Smooth muscle cell of the brain vasculature (primary cell): ENCODE results near the gene CCDC187.

ENCODE experiments used
- DNase-seq: peaks from one replicate; pipeline ENCODE4 v3.0.0-alpha.2; 2012; ENCODE audit warnings: low read depth, low spot score

CCDC187 gene

DNA sequence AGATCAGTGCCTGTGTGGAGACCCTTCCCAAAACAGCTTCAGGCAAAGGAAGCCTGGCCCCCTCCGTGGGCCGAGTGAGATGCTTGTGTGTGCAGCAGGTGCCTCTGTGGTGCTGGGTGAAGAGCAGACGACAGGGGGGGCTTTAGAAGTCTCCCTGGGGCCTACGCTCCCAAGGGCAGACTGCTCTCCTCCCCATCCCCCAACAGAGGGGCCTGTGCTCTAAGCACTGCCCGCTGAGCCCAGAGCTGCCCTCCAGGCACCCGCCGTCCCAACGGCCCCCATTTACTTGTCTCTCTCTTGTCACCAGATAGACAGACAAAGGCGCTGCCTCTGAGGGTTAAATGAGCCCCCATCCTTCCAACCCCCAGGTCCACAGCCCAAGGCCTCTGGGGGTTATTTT, 96.3 kb downstream of the CCDC187 start:
- DNase-seq = no peak

DNA sequence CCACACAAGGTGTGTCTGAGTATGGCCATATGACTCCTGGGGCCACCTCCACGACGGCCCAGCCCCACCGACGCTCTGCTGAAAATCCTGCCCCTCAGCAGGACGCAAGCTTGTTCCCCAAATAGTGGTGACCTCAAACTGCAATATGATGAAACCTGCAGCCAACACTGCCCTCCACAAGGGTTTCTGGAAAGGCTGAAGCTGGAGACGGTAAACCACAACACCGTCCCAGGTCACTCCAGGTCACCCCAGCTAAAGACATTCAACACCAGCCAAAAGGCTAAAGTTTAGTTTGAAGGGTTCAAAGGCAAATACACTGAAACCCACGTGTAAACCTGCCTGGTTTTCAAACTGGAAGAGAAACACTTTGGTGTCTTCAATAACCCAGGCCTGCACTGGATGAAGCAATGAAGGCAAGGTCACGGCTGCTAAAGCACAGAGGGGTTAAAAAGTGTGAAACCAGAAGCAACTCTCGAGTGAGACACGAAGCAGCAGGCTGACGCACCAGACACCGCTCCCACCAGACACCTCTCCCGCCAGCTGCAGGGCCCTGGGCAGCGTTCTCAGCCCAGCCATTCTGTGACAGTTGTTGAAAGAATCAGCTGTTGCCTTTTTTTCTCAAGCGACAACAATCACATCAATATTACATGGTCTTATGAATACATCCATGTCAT, 97.2 kb downstream of the CCDC187 start:
- no peak for DNase-seq

DNA sequence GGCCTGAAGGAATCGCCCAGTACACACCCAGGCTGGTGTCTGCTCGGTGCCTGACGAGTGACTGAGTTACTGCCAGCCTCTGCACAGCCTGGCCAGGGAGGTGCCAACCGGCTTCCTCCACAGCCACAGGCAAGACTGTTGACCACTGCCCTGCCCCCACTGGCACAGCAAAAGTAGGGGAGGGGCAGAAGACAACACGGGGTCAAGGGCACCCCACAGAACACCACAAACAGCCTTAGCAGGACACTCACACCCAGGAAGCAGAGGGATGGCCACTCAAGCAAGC, 98.2 kb downstream of the CCDC187 start:
- no peak for DNase-seq

DNA sequence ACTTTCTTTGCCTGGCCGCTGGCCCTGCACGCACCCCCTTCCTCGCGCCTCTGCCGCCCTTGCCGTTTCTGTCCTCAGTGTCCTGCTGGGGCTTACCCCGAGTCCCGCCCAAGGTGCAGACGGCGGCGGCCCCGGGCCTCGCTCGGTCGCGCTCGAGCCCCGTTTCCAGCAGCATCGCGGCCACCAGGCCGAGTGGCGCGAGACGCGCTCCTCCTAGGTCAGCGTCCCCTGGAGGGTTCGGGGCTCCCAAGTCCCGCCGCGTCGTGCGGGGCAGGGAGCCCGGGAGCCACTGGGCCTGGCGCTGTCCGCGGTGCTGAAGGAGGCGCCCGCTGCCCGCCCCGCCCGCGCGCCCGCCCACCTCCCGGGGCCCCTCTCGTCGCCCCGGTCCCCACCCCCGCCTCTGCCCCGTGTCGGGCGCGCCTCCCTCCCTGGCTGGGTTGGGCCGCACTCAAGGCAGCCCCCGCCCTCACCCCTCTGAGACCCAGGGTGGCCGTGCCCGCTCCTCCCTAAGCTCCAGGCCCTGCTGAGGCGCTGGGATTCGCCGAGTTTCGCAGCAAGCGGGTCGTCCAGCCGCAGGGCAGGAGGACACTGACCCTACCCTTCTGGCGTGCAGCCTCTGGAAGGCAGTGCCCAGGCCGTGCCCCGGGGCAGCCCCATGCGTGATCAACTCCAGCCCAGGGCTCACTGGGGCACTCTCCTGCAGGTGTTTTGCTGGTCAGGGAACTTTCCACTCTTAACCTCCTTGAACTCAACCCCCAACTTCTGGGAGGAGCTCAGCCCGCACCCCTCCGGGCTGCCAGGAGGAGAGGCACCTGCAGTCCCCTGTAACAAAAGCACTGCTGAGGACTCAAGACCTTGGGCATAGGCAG, 98.8 kb downstream of the CCDC187 start, which contains the start of gene LHX3:
TSS of gene LHX3 (minus strand) at position 291 of the 869 bp plus-strand sequence. CDS start at position 175, 116 bp downstream.
- no peak for DNase-seq

DNA sequence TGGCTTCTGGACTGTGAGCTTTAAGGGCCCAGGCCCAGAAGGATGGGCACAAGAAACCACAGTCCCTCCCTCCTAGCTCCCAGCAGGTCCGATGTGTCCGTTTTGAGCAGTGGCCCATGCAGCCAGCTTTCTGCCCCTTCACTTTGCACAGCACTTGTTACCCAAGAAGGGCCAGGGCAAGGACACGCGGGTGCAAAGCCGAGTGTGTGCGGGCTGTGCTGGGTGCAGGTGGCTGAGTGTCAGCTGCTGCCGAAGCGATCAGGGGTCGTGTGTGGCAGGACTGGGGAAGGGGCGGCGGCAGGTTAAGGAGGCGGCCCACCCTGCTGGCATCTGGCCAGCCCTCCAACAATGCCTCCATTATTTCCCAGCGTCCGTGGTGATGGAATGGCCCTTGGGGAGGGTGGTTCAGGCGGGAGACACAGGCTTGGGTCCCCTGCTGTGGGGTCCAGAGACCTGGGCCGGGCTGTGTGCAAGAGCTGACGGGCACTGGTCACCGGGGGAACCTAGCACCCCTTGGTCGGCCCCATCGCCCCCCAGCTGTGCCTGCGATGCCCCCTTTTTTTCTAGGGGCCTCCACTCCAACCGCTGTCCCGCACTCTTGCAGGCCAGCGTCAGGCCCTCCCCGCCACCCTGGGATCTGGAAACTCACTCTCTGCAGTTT, 99.6 kb downstream of the CCDC187 start:
- no peak for DNase-seq

DNA sequence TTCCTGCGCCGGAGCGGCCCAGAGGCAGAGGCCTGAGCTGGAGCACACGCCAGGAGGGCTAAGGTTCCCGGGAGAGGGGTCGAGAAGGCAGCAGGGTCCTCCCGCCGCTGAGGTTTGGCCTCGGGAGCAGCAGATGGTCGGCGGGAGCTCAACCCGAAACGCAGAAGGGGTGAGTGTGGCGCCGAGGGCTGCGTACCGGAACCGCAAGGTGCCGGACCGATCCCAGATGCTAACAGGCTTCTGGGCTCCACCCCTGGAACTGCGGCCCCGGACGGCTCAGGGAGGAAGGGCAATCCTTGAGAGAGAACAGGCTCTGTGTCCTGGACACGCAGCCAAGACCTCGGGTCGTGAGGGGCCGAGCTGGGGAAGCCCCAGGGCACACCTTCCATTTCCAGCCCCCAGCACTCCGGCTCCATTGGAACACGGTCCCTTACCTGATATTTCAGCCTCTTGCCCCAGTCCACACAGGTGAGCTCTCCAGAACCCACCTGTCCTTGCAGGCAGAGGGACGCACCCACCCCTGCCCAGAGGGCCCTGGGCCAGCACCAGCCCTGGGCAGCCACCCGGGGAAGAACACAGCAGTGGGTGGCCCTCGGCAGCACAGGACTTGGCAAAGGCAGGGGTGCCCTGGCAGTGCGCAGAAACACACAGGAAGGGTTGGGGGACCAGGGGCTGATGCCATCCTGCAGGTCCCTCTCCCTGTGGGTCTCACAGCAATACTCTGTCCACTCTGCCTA, 100.3 kb downstream of the CCDC187 start:
- DNase-seq = no peak

DNA sequence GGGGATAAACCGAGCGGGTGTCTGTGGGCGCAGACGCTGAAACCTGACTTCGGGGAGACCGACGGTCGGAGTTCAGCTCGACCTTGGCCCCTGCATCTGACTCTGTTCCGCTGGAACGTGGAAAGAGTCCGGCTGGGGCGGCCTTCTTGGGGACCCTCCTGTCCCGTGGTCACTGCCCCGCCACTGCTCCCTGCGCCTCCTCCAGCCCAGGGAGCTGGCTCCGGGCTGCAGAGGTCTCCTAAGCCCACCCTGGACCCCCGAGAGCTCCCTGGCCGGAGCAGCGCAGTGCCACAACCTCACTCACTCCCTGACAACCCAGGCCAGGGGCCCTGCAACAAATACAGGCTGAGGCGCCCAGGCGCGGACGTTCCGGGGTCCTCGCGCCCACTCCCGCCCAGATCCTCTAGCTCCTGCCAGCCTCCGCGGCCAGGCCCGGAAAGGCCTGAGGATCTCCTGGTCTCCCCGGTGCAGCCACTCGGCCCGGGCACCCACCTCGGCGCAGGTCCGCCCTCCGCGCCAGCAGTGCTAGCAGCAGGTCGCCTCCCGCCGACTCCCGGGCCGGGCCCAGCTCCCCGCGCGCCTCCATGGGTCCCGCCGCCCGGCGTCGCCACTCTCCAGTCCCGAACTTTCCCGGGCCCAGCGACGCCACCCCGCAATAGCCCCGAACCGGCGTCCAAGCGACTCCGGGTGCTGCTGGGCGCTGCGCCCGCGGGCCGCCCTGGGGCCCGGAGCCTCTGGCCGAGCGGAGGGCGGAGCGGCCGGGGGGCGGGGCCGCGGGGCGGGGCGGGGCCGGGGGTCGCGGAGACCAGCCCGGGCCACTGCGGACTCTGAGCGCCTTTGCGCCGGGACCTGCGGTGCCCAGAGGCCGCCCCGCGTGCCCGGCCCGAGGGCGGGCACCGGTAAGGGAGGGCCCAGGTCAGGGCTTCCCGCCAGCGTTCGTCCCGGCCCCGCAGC, 101.2 kb downstream of the CCDC187 start:
- DNase-seq = no peak

DNA sequence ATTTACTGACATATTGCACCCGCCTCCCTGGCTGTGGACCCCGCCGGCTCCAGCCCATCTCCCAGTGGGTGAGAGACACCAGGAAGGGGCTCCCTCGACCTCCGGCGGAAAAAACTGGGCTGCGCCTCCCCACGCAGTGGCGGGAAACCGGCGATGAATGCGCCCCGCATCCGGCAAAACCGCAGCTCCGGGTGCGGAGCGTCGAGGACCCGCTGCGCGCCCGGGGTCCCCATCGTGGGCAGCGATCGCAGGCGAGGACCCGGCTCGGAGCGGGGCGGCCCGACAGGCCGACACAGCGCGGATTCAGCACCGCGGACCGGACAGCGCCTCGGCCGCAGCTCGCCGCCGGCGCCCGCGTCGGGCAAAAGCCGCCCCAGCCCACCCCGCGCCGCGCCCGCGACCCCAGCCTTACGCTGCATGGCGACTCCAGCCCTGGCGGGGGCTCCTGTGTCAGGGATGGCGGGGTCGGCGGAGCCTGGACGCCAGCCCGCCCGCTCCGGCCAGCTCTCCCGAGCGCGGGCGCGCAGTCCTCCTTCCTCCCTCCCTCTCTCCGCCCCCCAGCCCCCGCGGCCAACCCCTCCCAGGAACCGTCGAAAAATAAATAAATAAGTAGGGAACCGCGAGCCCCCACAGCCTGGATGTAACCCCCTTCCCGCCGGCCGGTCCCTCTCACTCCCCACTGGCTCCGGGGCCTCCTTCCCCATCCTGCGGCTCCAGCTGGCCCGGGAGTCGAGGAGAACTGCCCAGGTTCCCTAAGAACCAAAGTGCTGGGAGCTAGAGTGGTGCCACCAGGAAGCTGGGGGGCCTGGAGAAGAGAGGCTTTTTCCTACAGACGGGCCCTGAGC, 102.1 kb downstream of the CCDC187 start:
- DNase-seq = no peak

DNA sequence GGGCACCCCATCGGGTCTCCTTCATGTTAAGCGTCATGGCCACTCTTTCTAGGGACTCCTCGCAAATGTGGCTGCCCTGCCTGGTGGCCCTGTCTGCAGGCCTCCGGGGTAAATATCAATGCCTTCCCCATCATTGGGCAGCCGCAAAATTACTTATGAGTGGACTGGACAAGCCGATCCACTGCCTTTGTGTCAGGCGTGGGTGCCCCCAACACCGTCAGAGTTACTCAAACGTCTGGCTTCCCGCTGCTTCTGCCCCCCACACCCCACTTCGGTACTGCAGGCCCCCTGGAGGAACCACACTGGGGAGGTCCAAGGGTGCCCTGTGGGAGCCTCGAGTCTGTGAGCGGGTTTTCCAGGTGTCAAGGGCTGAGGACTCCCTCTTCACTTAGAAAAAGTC, 102.7 kb downstream of the CCDC187 start:
- no peak for DNase-seq

DNA sequence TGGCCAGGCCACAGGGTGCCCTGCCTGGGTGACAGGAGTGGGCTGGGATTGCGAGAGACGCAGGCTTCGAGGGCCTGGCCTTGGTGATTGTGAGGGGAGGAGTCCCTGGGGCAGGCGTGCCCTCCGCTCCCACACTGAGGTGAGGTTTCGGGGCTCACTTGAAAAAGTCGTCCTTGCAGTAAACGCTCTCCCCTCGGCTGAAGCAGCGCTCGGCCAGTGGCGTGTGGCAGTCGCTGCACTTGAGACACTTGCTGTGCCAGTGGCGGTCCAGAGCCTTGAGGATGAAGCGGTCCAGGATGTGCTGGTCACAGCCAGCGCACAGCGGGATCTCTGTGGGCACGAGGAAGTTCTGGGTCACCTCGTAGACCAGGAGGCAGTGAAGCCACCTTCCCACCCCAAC, 103.5 kb downstream of the CCDC187 start:
- DNase-seq = no peak
